Esophagus muscularis mucosa (tissue), 4 donors: ENCODE data around the gene SEC14L2. TPM values are rescaled to one million over a fixed set of nuclear protein-coding genes. Genes with fewer than 3 reads are reported as not detected.
A peak's percentile ranks its signal among the peaks of the same experiment; 100 is the strongest.

Source experiments
- DNase-seq: peaks from one replicate; pipeline ENCODE4 v3.0.0-alpha.2; 2017; ENCODE audit errors: extremely low spot score
- H3K27ac ChIP-seq, 4 donors: fragments of 200-600 bp; sonication (generic); replicated peaks in 1 of 4; 1 replicate in 3 of 4; 2 replicates in 1 of 4; pipeline ENCODE4 v1.5.1; 2016 to 2019; ENCODE audit warnings: mild to moderate bottlenecking in 1 of 4
- H3K27me3 ChIP-seq, 4 donors: fragments of 200-600 bp; sonication (generic); one replicate each; pipeline versions ENCODE4 v1.5.1 to v1.6.0; 2016 to 2019
- H3K36me3 ChIP-seq, 4 donors: fragments of 200-600 bp; sonication (generic); one replicate each; pipeline ENCODE4 v1.5.1; 2016 to 2019
- H3K4me1 ChIP-seq, 4 donors: fragments of 200-600 bp; sonication (generic); one replicate each; pipeline ENCODE4 v1.5.1; 2016 to 2019
- H3K4me3 ChIP-seq, 4 donors: fragments of 200-600 bp; sonication (generic); 1 replicate in 2 of 4; 2 replicates in 2 of 4; pipeline ENCODE4 v1.5.1; 2016 to 2019; ENCODE audit warnings: mild to moderate bottlenecking in 4 of 4, moderate library complexity in 1 of 4
- H3K9me3 ChIP-seq, 4 donors: fragments of 200-600 bp; sonication (generic); 1 replicate in 3 of 4; 2 replicates in 1 of 4; pipeline ENCODE4 v1.5.1; 2016 to 2019
- EP300 ChIP-seq: sonication (generic); formaldehyde crosslinking; IDR thresholded peaks from one replicate; pipeline ENCODE4 v1.6.1; 2017; ENCODE audit warnings: antibody characterized with exemption
- POLR2A ChIP-seq: fragments of 450-650 bp; IDR thresholded peaks from one replicate; pipeline ENCODE4 v1.6.1; 2017; ENCODE audit warnings: antibody characterized with exemption, moderate library complexity, mild to moderate bottlenecking, low read depth
- POLR2AphosphoS5 ChIP-seq, 2 donors: sonication (generic); formaldehyde crosslinking; IDR thresholded peaks; one replicate each; pipeline ENCODE4 v1.6.1; 2017; ENCODE audit warnings: antibody characterized with exemption in 2 of 2
- WGBS: methylation state at CpG from one replicate; pipeline ENCODE4 v1.1.5; 2018; 5-methylcytosine and 5-hydroxymethylcytosine counted together
- intact Hi-C: fragments of 100-400 bp; cut with DNase I; formaldehyde crosslinking; loops from one replicate; pipeline ENCODE4 v1.15.1; 2023
- total RNA-seq, 4 donors: library from RNA; depleted of rRNA; stranded (reverse); fragments of >200 nt; gene quantifications; one replicate each; pipeline versions ENCODE4 v1.1.0 to v1.2.1, GENCODE V29; 2016
- TF ChIP-seq, protein P1 (sequence below), 3 experiments: fragments of 200-600 bp in 2 of 3; fragments of 450-650 bp in 1 of 3; sonication (generic) in 2 of 3; IDR thresholded peaks; one replicate each; pipeline ENCODE4 v1.5.1; 2017 to 2019; ENCODE audit warnings: antibody characterized with exemption in 3 of 3, mild to moderate bottlenecking in 2 of 3, moderate library complexity in 1 of 3

SEC14L2 gene
- total RNA-seq, 4 donors from 2014 or later: 3.3 to 16.7 (median 8.5) TPM

DNA sequence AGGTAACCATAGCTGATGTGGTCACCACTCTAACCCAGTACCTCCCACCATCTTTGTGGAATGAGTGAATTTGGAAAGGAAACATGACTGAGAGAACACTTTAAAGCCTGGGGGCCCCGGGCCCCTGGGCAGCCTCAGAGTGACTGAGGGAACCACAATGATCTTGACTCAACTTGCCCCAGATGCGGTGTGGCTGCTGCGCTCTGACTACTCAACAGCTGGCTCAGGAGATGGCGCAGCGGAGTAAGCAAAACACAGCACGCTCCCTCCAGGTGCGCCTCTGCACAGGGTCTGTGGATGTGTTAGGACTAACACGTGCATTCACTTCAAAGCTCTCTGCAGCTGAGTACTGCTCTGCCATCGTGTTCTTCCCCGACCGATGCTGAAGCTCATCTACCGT, 15.6 kb upstream of the SEC14L2 start:
- peaks cover 3 to 6% (median 4%) of the 10 kb centered on the region in 4 donors for H3K4me1 ChIP-seq
- intact Hi-C loops: no loop called here
- H3K27ac ChIP-seq: no peak overlapping the region
- H3K36me3 ChIP-seq: peaks cover 0 to 74% (median 42%) of the 10 kb centered on the region in 4 donors
- WGBS: 87% methylated on average over 12 of the region's 12 CpGs
- H3K27me3 ChIP-seq: no peaks in the 10 kb centered on the region
- no peaks in the 10 kb centered on the region for H3K9me3 ChIP-seq
- H3K4me3 ChIP-seq: no peak overlapping the region
- TF ChIP-seq, protein P1, sequence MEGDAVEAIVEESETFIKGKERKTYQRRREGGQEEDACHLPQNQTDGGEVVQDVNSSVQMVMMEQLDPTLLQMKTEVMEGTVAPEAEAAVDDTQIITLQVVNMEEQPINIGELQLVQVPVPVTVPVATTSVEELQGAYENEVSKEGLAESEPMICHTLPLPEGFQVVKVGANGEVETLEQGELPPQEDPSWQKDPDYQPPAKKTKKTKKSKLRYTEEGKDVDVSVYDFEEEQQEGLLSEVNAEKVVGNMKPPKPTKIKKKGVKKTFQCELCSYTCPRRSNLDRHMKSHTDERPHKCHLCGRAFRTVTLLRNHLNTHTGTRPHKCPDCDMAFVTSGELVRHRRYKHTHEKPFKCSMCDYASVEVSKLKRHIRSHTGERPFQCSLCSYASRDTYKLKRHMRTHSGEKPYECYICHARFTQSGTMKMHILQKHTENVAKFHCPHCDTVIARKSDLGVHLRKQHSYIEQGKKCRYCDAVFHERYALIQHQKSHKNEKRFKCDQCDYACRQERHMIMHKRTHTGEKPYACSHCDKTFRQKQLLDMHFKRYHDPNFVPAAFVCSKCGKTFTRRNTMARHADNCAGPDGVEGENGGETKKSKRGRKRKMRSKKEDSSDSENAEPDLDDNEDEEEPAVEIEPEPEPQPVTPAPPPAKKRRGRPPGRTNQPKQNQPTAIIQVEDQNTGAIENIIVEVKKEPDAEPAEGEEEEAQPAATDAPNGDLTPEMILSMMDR (IDR thresholded peaks at IDR 0.05): no peak
- TF ChIP-seq POLR2A (no peak), POLR2AphosphoS5 (IDR thresholded peaks at IDR 0.05) (no peak), EP300 (no peak)
- DNase-seq: no peak

DNA sequence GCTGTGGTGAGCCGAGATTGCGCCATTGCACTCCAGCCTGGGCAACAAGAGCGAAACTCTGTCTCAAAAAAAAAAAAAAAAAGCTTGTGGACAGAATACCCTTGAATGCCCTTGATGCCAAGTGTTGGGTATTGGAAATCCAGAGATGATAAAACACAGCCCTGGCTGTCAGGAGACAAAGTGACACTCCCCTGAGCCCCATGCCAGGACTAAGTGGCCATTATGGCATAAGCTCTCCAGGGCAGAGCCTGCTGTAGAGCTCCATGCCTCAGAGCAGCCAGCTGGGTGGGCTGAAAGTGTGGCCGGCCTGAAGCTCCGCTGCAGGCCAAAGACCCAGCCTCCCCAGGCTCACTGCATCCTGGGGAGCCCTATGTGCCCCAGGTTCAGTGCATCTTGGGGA, 14.5 kb upstream of the SEC14L2 start:
- WGBS: 87% methylated on average over 5 of the region's 5 CpGs
- Histone ChIP-seq H3K36me3 (peaks cover 0 to 63% (median 39%) of the 10 kb centered on the region in 4 donors), H3K4me3 (no peak overlapping the region), H3K4me1 (peaks cover 8 to 13% (median 10%) of the 10 kb centered on the region in 4 donors), H3K27me3 (no peaks in the 10 kb centered on the region), H3K9me3 (no peaks in the 10 kb centered on the region), H3K27ac (no peak overlapping the region)
- DNase-seq: no peak
- intact Hi-C loops: no loop called here
- TF ChIP-seq, protein P1 (IDR thresholded peaks at IDR 0.05): no peak
- TF ChIP-seq EP300: no peak
- no peak for TF ChIP-seq POLR2AphosphoS5 (IDR thresholded peaks at IDR 0.05)
- no peak for TF ChIP-seq POLR2A

DNA sequence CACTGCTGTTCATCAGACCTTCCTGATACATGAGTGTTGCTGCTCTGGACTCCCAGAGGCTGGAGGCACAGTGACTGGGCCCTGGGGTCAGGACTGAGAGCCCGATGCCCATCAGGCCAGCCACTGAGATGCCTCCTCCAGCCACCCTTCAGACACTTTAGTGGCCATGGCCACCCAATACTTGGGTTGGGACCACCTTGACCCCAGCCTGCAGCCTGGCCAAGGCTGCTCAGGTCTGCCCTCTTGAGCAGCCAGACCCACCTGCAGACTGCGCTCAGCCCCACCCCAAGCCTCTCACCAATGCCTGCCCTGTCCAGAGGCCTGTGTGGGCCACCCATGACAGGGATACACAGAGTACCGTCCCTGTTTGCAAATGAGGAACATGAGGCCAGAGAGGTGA, 13.8 kb upstream of the SEC14L2 start:
- Histone ChIP-seq H3K36me3 (peaks cover 0 to 56% (median 36%) of the 10 kb centered on the region in 4 donors), H3K27me3 (no peaks in the 10 kb centered on the region), H3K27ac (no peak overlapping the region), H3K9me3 (no peaks in the 10 kb centered on the region), H3K4me1 (peaks cover 11 to 17% (median 15%) of the 10 kb centered on the region in 4 donors), H3K4me3 (no peak overlapping the region)
- intact Hi-C loops: no loop called here
- TF ChIP-seq POLR2A: no peak
- TF ChIP-seq, protein P1 (IDR thresholded peaks at IDR 0.05): no peak
- WGBS: no CpG with 5 or more reads among the region's 3 CpGs
- DNase-seq: no peak

DNA sequence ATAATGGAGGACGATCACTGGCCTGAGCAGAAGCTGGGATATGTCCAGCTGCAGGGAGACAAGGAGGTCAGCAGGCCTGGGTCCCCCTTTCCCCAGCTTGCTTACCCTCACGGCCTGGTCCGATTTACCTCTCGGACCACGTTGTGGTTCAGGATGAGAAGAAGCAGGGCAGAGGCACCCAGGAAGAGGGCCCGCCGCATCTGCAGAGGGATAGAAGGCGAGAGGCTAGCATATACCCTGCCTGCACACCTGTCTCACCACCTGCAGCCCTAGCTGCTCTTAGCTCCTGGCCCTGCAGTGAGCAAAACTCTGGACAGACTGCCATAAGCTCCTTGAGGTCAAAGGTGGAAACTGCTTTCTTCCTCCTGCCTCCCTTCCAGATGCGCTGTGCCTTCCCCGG, 10.9 kb upstream of the SEC14L2 start:
- Histone ChIP-seq H3K36me3 (peaks cover 0 to 33% (median 22%) of the 10 kb centered on the region in 4 donors), H3K27ac (peak overlapping the region in 2 of 4 donors; percentile 81 to 82), H3K4me3 (peak overlapping the region in 1 of 4 donors; percentile 92), H3K4me1 (peaks cover 11 to 17% (median 15%) of the 10 kb centered on the region in 4 donors), H3K27me3 (no peaks in the 10 kb centered on the region), H3K9me3 (no peaks in the 10 kb centered on the region)
- DNase-seq: no peak
- TF ChIP-seq POLR2A (no peak), POLR2AphosphoS5 (IDR thresholded peaks at IDR 0.05) (no peak), EP300 (no peak)
- TF ChIP-seq, protein P1 (IDR thresholded peaks at IDR 0.05): no peak
- WGBS: 95% methylated on average over 10 of the region's 10 CpGs
- intact Hi-C loops: loop anchor here (1.0 kb wide), 1 partner anchor 98 kb away; no protein-coding TSS in a partner anchor

DNA sequence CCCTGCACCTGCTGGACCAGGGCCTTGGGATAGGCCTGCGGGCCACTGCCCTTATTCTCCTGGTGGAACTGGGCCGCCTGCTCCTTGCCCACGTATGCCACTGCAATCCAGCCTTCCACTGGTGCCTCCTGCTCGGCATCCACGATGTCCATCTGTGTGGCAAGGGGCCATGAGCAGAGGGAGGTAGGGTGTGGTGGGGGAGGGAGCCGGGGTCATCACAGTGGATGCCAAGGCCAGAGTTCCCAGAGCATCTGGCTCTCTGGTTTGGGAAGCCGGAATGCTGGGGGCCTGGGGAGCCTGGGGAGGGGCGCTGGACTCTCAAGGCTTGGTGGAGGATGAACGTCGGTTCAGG, 10.2 kb upstream of the SEC14L2 start:
- no peak for DNase-seq
- Histone ChIP-seq H3K27me3 (no peaks in the 10 kb centered on the region), H3K4me3 (peak overlapping the region; percentile 63 to 92 (median 64)), H3K27ac (peak overlapping the region; percentile 75 to 82 (median 78)), H3K9me3 (no peaks in the 10 kb centered on the region), H3K4me1 (peaks cover 11 to 17% (median 15%) of the 10 kb centered on the region in 4 donors), H3K36me3 (peaks cover 0 to 27% (median 16%) of the 10 kb centered on the region in 4 donors)
- WGBS: 22% methylated on average over 9 of the region's 10 CpGs
- TF ChIP-seq EP300: no peak
- TF ChIP-seq, protein P1 (IDR thresholded peaks at IDR 0.05): no peak
- no peak for TF ChIP-seq POLR2A
- TF ChIP-seq POLR2AphosphoS5 (IDR thresholded peaks at IDR 0.05): no peak
- intact Hi-C loops: loop anchor here (1.0 kb wide), 1 partner anchor 98 kb away; no protein-coding TSS in a partner anchor
